GM19467 (cell line): ENCODE data around the gene TNP2.

Experiments used
- ATAC-seq: cut with Tn5 transposase; IDR thresholded peaks from one replicate; pipeline ENCODE4 v1.9.1; 2021; ENCODE audit warnings: mild to moderate bottlenecking, moderate library complexity; ENCODE audit not compliant: unreplicated experiment

Gene TNP2

GRCh38 chr16:11268921-11269375, at the start of gene TNP2:
Gene TNP2 (minus strand): TSS chr16:11269325. CDS start chr16:11269262, 63 bp downstream.
- ATAC-seq, result no peak

- ATAC-seq, result no peak
These were observed 49.7 kb upstream of the TNP2 start for GRCh38 chr16:11318817-11319216.

- no peak for ATAC-seq
These were observed 47.3 kb upstream of the TNP2 start for GRCh38 chr16:11316331-11317015.

DNA sequence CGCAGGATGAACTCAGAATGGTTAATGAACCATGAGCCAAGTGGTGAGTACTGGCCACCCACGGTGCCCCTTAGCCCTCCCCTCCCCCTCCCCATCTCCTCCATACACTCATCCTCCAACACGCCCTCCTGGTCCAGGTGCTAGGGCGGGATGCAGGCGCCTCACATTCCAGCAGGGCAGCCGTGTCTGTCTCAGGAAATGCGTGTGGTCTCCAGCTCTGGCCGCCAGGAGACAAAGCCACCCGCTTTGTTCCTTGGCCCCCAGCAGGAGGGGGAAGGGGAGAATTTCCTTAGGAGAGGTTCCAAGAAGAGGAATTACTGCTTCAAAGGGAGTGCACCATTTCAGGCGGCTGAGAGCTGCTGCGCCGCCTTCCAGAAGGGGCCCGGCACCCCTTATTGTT, 46.4 kb upstream of the TNP2 start:
- no peak for ATAC-seq

DNA sequence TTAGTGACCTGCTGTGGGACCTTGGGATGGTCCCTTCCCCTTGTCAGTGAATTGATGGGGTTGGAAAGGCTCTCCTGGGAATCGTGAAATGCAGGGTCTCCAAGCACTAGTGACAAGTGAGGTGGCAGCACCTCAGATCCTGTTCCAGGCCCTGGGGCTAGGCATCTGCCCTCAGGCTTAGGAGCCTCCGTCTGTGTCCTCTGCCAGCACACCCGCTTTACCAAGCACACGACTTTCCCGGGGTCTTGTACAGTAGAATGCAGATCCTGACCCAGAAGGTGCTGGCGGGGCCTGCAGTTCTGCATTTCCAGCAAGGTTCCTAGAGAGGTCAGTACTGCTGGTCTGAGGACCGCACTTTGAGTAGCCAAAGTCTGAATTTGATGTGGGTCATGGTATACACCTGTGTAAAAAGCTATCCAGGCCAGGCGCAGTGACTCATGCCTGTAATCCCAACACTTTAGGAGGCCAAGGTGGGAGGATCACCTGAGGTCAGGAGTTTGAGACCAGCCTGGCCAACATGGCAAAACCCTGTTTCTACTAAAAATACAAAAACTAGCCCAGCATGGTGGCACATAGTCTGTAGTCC, 45.3 kb upstream of the TNP2 start:
- ATAC-seq, result no peak

- no peak for ATAC-seq
These were observed 44.6 kb upstream of the TNP2 start for GRCh38 chr16:11313493-11314308.

DNA sequence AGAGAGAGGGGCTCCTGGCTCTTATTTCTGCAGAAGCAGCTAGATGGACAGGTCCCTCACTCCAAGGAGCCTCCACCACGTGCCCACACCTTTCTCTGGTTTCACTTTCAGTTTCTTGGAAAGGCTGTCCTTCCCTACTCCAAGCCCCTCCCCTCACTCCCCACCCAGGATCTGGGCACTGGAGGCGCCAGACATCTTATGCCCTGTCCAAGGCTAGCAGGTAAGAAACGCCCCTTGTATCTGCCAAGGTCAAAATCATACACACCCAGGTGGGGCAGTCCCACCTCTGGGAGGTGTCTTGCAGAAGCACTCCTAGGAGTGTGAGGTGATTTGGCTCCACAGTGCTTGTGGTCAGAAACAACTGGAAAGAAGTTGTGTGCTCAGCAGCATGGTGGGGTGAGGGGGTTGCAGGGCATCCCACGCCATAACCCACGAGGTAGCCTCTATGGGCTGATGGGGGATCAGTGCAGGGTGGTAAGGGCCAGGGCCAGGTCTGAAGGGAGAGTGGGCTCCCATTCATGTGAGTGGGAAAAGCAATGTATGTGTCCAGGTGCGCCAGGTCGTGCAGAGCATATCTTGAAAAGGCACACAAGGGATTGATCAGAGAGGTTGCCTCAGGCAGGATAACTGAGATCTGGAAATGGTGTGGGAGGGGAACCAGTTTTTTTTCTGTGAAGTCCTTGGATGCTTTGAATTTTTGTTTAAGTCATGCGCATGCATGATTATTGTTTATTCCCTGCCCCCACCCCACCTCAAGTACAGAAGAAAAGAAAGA, 43.8 kb upstream of the TNP2 start:
- ATAC-seq, result no peak

- ATAC-seq, result no peak
These were observed 42.0 kb upstream of the TNP2 start for GRCh38 chr16:11310997-11311561.

DNA sequence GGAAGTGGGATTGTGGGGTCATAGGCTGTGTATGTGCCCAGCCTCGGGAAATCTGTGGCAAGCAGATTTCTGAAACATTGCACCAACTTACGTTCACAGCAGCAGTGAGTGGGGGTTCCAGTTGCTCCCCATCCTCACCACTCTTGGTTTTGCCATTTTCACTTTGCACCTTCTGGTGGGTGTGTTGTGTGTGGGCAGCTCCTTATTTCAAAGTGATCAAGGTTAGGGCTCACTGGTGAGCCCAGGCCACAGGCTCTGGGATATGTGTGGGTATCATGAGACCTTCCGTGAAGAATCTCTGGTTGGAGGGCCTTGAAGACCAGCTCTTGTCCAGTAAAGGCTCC, 41.5 kb upstream of the TNP2 start:
- no peak for ATAC-seq

DNA sequence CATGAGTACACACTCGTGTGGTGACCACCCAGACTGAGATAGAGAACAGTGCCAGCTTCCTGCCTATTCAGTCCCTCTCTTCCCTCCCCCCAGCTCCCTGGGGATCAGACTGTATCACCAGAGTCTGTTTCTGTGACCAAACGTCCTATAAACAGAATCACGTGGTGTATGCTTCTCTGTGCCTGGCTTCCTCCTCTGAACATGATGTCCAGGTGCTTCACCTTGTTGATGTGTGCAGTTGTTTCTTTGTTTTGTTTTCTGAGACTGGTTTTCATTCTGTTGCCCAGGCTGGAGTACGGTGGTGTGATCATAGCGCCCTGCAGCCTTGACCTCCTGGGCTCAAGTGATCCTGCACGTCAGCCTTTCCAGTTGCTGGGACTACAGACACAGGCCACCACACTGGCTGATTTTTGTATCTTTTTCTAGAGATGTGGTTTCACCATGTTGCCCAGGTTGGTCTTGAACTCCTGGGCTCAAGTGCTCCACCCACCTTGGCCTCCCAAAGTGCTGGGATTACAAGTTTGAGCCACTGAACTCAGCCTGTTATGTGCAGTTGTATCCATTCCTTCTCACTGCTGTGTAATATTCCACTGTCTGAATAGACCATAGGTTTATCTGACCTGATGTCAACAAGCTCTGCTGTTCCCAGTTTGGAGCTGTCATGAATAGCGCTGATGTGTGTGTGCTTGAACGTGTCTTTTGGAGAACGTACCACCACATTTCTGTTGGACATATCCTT, 40.9 kb upstream of the TNP2 start:
- no peak for ATAC-seq

- ATAC-seq, result no peak
These were observed 39.6 kb upstream of the TNP2 start for GRCh38 chr16:11308493-11309283.

DNA sequence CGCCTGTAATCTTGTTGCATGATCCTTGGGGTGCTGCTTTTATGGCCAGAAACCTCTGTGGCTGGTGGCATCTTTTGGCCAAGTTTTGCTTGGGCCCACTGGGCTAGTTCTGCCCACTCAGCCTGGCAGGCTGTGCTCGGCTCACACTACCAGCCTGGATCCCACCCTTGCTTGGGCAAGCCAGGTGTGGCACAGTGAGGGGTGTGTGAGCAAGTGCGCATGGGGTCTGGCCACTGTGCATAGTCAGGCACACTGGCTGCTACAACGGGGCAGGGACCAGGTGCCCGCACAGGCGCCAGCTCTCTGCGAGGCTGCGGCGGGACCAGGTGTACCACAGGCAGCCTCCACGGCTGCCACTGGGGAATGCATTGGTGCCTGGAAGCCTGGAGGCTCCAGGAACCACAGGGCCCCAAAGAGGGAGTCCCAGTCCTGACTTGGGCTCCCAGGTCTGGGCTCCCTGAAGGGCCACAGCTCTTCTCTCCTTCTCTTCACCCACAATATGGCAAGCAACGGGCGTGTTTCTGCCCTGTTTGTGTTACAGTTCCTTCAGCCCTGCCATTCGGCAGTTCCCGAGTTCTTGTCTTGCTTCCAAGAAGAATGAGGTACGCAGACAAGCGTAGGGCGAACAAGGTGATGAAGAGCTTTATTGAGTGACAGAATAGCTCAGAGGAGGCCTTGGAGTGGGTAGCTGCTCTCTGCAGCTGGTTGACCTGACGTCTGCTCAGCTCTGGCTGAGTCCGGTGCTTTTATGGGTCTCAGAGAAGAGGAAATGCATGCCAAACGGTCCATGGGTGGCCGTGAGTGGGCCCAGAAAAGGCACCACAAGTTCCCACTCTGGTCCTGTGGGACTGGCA, 38.7 kb upstream of the TNP2 start:
- no peak for ATAC-seq

- no peak for ATAC-seq
These were observed 38.0 kb upstream of the TNP2 start for GRCh38 chr16:11306997-11307638.

DNA sequence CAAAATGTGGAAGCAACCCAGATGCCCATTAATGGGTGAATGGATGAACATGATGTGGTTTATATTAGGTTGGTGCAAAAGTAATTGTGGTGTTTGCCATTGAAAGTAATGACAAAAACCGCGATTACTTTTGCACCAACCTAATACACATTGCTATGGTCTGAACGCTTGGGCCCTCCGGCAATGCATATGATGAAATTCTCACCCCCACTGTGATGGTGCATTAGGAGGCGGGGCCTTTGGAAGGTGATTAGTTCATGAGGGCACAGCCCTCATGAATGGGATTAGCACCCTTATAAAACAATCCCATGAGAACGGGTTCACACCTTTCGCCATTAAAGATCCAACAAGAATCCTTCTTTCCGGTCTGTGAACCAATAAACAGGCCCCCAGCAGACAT, 37.3 kb upstream of the TNP2 start:
- ATAC-seq, result no peak

DNA sequence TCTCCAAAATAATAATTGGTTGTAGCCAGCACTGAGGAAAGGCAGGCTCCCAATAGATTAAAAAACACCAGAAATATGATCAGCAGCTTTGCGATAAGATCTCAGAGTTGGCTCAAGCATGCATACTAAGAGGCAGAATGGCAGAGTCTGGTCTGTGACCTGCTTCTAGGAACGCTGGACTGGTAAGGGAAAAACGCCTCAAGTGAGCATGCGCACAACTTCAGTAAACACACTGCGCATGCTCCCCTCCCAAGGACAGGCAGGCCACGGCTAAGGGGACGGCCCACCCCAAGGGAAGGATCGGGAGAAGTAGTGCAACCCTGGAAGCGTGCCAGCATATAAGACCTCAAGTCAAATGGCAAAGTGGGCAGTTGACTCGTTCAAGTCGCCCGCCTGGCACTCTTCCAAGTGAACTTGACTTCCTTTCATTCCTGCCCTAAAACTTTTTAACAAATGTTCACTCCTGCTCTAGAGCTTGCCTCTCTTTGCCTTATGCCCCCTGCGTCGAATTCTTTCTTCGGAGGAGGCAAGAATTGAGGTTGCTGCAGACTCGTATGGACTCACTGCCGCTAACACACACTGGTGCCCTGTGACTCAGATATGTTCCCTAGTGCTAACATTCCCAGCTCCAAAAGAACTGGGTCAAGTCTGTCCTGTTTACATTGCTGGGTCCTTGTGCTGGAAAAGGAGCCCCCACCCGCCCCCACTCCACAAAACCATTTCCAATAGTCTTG, 34.4 kb upstream of the TNP2 start:
- no peak for ATAC-seq

DNA sequence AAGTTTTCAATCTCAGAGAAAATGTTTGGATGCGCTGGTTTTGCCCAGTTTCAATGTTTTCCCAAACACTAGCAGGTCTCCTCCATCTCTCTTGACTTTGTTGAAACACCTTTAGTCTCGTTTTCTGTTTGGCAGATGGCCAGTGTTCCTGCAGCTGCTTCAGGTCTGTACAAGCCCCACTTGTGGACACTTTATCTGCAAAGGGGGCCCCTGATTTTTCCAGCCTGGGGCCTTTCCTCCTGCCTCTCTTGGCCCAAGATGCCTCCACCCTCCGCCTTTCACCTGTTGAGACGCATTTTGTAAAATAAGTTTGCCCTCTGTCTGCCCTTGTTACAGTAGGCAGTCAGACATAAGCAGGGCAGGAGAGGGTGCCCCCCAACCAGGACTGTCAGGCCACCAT, 33.9 kb upstream of the TNP2 start:
- no peak for ATAC-seq
